ENCODE results near the gene BEND3.
A peak's percentile ranks its signal among the peaks of the same experiment; 100 is the strongest.
"Not testable (repeated sequence)": the region's sequence is repeated elsewhere in the genome, so short reads cannot be mapped to it uniquely, and the experiment has no call there.

BEND3 gene

GRCh38 chr6:107144666-107145065 is 29.4 kb upstream of the BEND3 start:
- FAIRE-seq (no peak), DNase-seq (ENCODE audit: insufficient read length, low spot score) (no peak)
- no peak for TF ChIP-seq CTCF (IDR thresholded peaks at IDR 0.05; ENCODE audit: insufficient read depth, missing control alignments)

GRCh38 chr6:107144014-107144413 is 28.7 kb upstream of the BEND3 start:
- TF ChIP-seq CTCF (IDR thresholded peaks at IDR 0.05; ENCODE audit: insufficient read depth, missing control alignments), result no peak
- FAIRE-seq (no peak), DNase-seq (ENCODE audit: insufficient read length, low spot score) (no peak)

- FAIRE-seq (no peak), DNase-seq (ENCODE audit: insufficient read length, low spot score) (no peak)
- TF ChIP-seq CTCF (IDR thresholded peaks at IDR 0.05; ENCODE audit: insufficient read depth, missing control alignments), result no peak
These were observed 25.3 kb upstream of the BEND3 start for GRCh38 chr6:107140581-107140980.

- FAIRE-seq; DNase-seq (ENCODE audit: insufficient read length, low spot score): not testable (repeated sequence)
These were observed 21.0 kb upstream of the BEND3 start for GRCh38 chr6:107136324-107136723.

- not testable (repeated sequence) for FAIRE-seq; DNase-seq (ENCODE audit: insufficient read length, low spot score)
These were observed 19.8 kb upstream of the BEND3 start for GRCh38 chr6:107135048-107135680.

- DNase-seq (ENCODE audit: insufficient read length, low spot score) (no peak), FAIRE-seq (no peak)
- TF ChIP-seq CTCF (IDR thresholded peaks at IDR 0.05; ENCODE audit: insufficient read depth, missing control alignments), result peak; percentile 32
These were observed 17.1 kb upstream of the BEND3 start for GRCh38 chr6:107132330-107132954.

GRCh38 chr6:107129370-107129925 is 14.1 kb upstream of the BEND3 start:
- FAIRE-seq, result no peak
- TF ChIP-seq CTCF (IDR thresholded peaks at IDR 0.05; ENCODE audit: insufficient read depth, missing control alignments), result no peak
- DNase-seq (ENCODE audit: insufficient read length, low spot score), result no peak

GRCh38 chr6:107128577-107128976 is 13.3 kb upstream of the BEND3 start:
- no peak for DNase-seq (ENCODE audit: insufficient read length, low spot score)
- no peak for FAIRE-seq
- TF ChIP-seq CTCF (IDR thresholded peaks at IDR 0.05; ENCODE audit: insufficient read depth, missing control alignments), result no peak
